Liver (tissue), 9 donors: ENCODE measurements around the gene UCN2. TPM values are rescaled to one million over a fixed set of nuclear protein-coding genes. Genes with fewer than 3 reads are reported as not detected.

ENCODE experiments used
- DNase-seq: peaks from one replicate; pipeline ENCODE4 v3.0.0-alpha.2; 2017; ENCODE audit warnings: low spot score
- H3K27ac ChIP-seq, 2 donors: one replicate each; pipeline ENCODE4 v1.7.0; 2013; ENCODE audit warnings: inconsistent platforms in 2 of 2, low read length in 2 of 2, control low read depth in 1 of 2, low read depth in 1 of 2, mild to moderate bottlenecking in 1 of 2
- H3K27me3 ChIP-seq, 4 donors: one replicate each; pipeline versions ENCODE4 v1.6.1 to v1.7.0; 2013; ENCODE audit warnings: low read length in 3 of 4, inconsistent platforms in 1 of 4, mild to moderate bottlenecking in 1 of 4, moderate library complexity in 1 of 4; ENCODE audit not compliant: control insufficient read depth in 4 of 4, insufficient read depth in 4 of 4
- H3K36me3 ChIP-seq, 4 donors: one replicate each; pipeline versions ENCODE4 v1.6.1 to v1.7.0; 2013; ENCODE audit warnings: low read length in 3 of 4, mild to moderate bottlenecking in 3 of 4, low read depth in 1 of 4, moderate library complexity in 1 of 4; ENCODE audit not compliant: control insufficient read depth in 4 of 4, insufficient read depth in 3 of 4
- H3K4me1 ChIP-seq, 4 donors: one replicate each; pipeline versions ENCODE4 v1.6.1 to v1.7.0; 2013; ENCODE audit warnings: low read length in 3 of 4, mild to moderate bottlenecking in 3 of 4, moderate library complexity in 1 of 4; ENCODE audit not compliant: control insufficient read depth in 4 of 4, insufficient read depth in 4 of 4
- H3K4me3 ChIP-seq, 3 donors: one replicate each; pipeline versions ENCODE4 v1.6.1 to v1.7.0; 2013; ENCODE audit warnings: low read length in 3 of 3, control low read depth in 1 of 3, low read depth in 1 of 3, mild to moderate bottlenecking in 1 of 3
- H3K9ac ChIP-seq, 2 donors: one replicate each; pipeline ENCODE4 v1.7.0; 2013; ENCODE audit warnings: low read length in 2 of 2, mild to moderate bottlenecking in 2 of 2, moderate library complexity in 2 of 2, control low read depth in 1 of 2, low read depth in 1 of 2
- H3K9me3 ChIP-seq, 4 donors: one replicate each; pipeline versions ENCODE4 v1.6.1 to v1.7.0; 2013; ENCODE audit warnings: low read length in 3 of 4; ENCODE audit not compliant: control insufficient read depth in 4 of 4
- CTCF ChIP-seq: fragments of 150-350 bp; IDR thresholded peaks from 2 replicates; pipeline ENCODE4 v1.5.1; 2017; ENCODE audit warnings: improper control_type of control experiment, low read depth, low read length; ENCODE audit not compliant: missing input control
- EGR1 ChIP-seq, 2 donors: IDR thresholded peaks; 2 replicates each; pipeline ENCODE4 v1.6.1; 2016 to 2018; ENCODE audit warnings: antibody characterized with exemption in 2 of 2, low read depth in 2 of 2
- FOXA1 ChIP-seq: IDR thresholded peaks from 2 replicates; pipeline ENCODE4 v1.6.1; 2016; ENCODE audit warnings: antibody characterized with exemption
- FOXA2 ChIP-seq: IDR thresholded peaks from 2 replicates; pipeline ENCODE4 v1.6.1; 2016; ENCODE audit warnings: antibody characterized with exemption
- GABPA ChIP-seq, 2 donors: IDR thresholded peaks in 1 of 2; conservative IDR thresholded peaks in 1 of 2; 2 replicates each; pipeline ENCODE4 v1.6.1; 2016; ENCODE audit warnings: antibody characterized with exemption in 2 of 2, mild to moderate bottlenecking in 1 of 2, moderate library complexity in 1 of 2
- HNF4A ChIP-seq, 2 donors: conservative IDR thresholded peaks; 2 replicates each; pipeline ENCODE4 v1.6.1; 2016; ENCODE audit warnings: antibody characterized with exemption in 2 of 2, mild to moderate bottlenecking in 2 of 2
- HNF4G ChIP-seq: IDR thresholded peaks from 2 replicates; pipeline ENCODE4 v1.6.1; 2016; ENCODE audit warnings: antibody characterized with exemption
- JUND ChIP-seq, 2 donors: IDR thresholded peaks; 2 replicates each; pipeline ENCODE4 v1.6.1; 2016; ENCODE audit warnings: antibody characterized with exemption in 2 of 2
- MAX ChIP-seq: IDR thresholded peaks from 2 replicates; pipeline ENCODE4 v1.6.1; 2016; ENCODE audit warnings: antibody characterized with exemption
- NR2F2 ChIP-seq: IDR thresholded peaks from 2 replicates; pipeline ENCODE4 v1.6.1; 2016; ENCODE audit warnings: antibody characterized with exemption
- RAD21 ChIP-seq, 2 donors: IDR thresholded peaks; 2 replicates each; pipeline ENCODE4 v1.6.1; 2016; ENCODE audit warnings: antibody characterized with exemption in 2 of 2, mild to moderate bottlenecking in 2 of 2
- RXRA ChIP-seq, 2 donors: IDR thresholded peaks; 2 replicates each; pipeline ENCODE4 v1.6.1; 2017 to 2018; ENCODE audit warnings: antibody characterized with exemption in 2 of 2, mild to moderate bottlenecking in 1 of 2
- SP1 ChIP-seq: IDR thresholded peaks from 2 replicates; pipeline ENCODE4 v1.6.1; 2018; ENCODE audit warnings: antibody characterized with exemption, mild to moderate bottlenecking
- TAF1 ChIP-seq: conservative IDR thresholded peaks from 2 replicates; pipeline ENCODE4 v1.6.1; 2016; ENCODE audit warnings: antibody characterized with exemption, mild to moderate bottlenecking
- YY1 ChIP-seq: IDR thresholded peaks from 2 replicates; pipeline ENCODE4 v1.6.1; 2016; ENCODE audit warnings: antibody characterized with exemption, mild to moderate bottlenecking
- WGBS: extraction: QIAGEN DNeasy Blood & Tissue Kit; methylation state at CpG from one replicate; pipeline ENCODE4 v1.1.7; 2013; 5-methylcytosine and 5-hydroxymethylcytosine counted together
- polyA plus RNA-seq, 2 donors: library from polyadenylated mRNA; stranded (reverse) in 1 of 2; unstranded in 1 of 2; fragments of 200-250 nt in 1 of 2; fragments of >200 nt in 1 of 2; fragmentation: Nextera tagmentation in 1 of 2; extraction: Ambion mirVana in 1 of 2; gene quantifications; one replicate each; pipeline versions ENCODE4 v1.2.1 to v1.2.3, GENCODE V29; 2013 to 2015
- total RNA-seq, 2 donors: library from RNA; depleted of rRNA; stranded (reverse); fragments of >200 nt; gene quantifications; one replicate each; pipeline ENCODE4 v1.2.3, GENCODE V29; 2014
- TF ChIP-seq, protein P1 (sequence below): IDR thresholded peaks from 2 replicates; pipeline ENCODE4 v1.6.1; 2016; ENCODE audit warnings: antibody characterized with exemption
- TF ChIP-seq, protein P2 (sequence below): IDR thresholded peaks from 2 replicates; pipeline ENCODE4 v1.6.1; 2016; ENCODE audit warnings: antibody characterized with exemption, mild to moderate bottlenecking
- TF ChIP-seq, protein P3 (sequence below): IDR thresholded peaks from 2 replicates; pipeline ENCODE4 v1.6.1; 2016; ENCODE audit warnings: antibody characterized with exemption
- donor health status: healthy.
- donor health status: healthy.
- donor health status: healthy.
- donor health status: healthy.
- donor health status: healthy.

UCN2 gene
- total and polyA plus RNA-seq, 4 donors = 0.08 TPM; not detected in 3

DNA sequence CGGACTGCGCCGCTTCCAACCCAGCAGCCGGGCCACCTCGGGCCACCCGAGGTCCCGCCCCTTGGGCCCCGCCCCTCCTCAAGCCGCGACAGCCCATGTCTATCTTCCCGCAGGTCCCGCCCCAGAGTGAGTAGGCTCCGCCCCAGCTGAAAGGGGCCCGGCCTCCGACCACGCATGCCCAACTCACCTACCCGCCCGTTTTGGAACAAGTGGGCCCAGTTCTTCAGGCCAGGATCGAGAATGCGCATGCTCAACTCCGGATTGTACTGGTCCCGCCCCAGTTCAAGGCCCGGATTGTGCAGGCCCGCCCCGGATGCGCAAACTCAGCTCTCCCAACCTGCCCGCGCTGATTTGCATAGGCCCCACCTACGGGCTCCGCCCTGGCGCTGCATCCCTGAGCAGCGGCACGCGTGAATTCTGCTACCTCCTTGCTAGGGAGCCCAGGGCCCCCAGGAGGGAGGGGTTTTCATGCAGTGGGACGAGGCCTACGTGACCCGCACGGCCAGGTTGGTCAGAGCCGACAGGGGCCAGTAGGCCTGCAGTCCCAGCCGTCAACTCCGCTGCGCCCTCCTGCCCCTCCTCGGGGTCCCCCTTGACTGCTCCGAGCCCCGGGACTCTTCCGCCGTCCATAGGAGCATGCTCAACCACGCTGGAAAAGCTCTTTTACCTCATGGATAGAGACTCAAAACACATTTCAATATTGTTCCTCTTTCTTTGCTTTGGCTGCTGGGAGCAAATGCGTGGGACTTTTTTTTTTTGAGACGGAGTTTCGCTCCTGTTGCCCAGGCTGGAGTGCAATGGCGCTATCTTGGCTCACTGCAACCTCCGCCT is 6.6 kb downstream of the UCN2 start, which contains the start of gene PFKFB4:
TSS of gene PFKFB4 (minus strand) at position 8 of the 831 bp plus-strand sequence. CDS start 26 bp downstream, outside the sequence.
- H3K36me3 ChIP-seq = no peaks in the 10 kb centered on the region
- H3K9ac ChIP-seq = no peak within 1 kb of the TSS
- under 1% methylated on average over 53 of the region's 53 CpGs for WGBS
- peak; percentile 100 for DNase-seq
- peak within 1 kb of the TSS; percentile 22 to 53 for H3K27ac ChIP-seq
- no peaks in the 10 kb centered on the region for H3K9me3 ChIP-seq
- peaks cover 6 to 33% (median 14%) of the 10 kb centered on the region in 4 donors for H3K4me1 ChIP-seq
- peak within 1 kb of the TSS; percentile 28 to 70 (median 57) for H3K4me3 ChIP-seq
- no peaks in the 10 kb centered on the region for H3K27me3 ChIP-seq
- TF ChIP-seq RXRA (IDR thresholded peaks at IDR 0.05) (peak; percentile 58 to 67), NR2F2 (no peak), FOXA1 (peak; percentile 9), YY1 (peak; percentile 71), FOXA2 (no peak), JUND (IDR thresholded peaks at IDR 0.05) (no peak), TAF1 (no peak), GABPA (IDR thresholded peaks at IDR 0.05 in 1 of 2, conservative IDR thresholded peaks at IDR 0.05 in 1 of 2) (peak in 1 of 2 donors; percentile 71), HNF4A (conservative IDR thresholded peaks at IDR 0.05) (peak in 1 of 2 donors; percentile 51), RAD21 (IDR thresholded peaks at IDR 0.05) (no peak), EGR1 (IDR thresholded peaks at IDR 0.05; ENCODE audit: low read depth in 2 of 2) (no peak), SP1 (peak; percentile 81), HNF4G (no peak), MAX (no peak), CTCF (no peak)
- TF ChIP-seq, protein P1, sequence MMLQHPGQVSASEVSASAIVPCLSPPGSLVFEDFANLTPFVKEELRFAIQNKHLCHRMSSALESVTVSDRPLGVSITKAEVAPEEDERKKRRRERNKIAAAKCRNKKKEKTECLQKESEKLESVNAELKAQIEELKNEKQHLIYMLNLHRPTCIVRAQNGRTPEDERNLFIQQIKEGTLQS = no peak
- TF ChIP-seq, protein P2, sequence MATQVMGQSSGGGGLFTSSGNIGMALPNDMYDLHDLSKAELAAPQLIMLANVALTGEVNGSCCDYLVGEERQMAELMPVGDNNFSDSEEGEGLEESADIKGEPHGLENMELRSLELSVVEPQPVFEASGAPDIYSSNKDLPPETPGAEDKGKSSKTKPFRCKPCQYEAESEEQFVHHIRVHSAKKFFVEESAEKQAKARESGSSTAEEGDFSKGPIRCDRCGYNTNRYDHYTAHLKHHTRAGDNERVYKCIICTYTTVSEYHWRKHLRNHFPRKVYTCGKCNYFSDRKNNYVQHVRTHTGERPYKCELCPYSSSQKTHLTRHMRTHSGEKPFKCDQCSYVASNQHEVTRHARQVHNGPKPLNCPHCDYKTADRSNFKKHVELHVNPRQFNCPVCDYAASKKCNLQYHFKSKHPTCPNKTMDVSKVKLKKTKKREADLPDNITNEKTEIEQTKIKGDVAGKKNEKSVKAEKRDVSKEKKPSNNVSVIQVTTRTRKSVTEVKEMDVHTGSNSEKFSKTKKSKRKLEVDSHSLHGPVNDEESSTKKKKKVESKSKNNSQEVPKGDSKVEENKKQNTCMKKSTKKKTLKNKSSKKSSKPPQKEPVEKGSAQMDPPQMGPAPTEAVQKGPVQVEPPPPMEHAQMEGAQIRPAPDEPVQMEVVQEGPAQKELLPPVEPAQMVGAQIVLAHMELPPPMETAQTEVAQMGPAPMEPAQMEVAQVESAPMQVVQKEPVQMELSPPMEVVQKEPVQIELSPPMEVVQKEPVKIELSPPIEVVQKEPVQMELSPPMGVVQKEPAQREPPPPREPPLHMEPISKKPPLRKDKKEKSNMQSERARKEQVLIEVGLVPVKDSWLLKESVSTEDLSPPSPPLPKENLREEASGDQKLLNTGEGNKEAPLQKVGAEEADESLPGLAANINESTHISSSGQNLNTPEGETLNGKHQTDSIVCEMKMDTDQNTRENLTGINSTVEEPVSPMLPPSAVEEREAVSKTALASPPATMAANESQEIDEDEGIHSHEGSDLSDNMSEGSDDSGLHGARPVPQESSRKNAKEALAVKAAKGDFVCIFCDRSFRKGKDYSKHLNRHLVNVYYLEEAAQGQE = peak; percentile 38
- TF ChIP-seq, protein P3, sequence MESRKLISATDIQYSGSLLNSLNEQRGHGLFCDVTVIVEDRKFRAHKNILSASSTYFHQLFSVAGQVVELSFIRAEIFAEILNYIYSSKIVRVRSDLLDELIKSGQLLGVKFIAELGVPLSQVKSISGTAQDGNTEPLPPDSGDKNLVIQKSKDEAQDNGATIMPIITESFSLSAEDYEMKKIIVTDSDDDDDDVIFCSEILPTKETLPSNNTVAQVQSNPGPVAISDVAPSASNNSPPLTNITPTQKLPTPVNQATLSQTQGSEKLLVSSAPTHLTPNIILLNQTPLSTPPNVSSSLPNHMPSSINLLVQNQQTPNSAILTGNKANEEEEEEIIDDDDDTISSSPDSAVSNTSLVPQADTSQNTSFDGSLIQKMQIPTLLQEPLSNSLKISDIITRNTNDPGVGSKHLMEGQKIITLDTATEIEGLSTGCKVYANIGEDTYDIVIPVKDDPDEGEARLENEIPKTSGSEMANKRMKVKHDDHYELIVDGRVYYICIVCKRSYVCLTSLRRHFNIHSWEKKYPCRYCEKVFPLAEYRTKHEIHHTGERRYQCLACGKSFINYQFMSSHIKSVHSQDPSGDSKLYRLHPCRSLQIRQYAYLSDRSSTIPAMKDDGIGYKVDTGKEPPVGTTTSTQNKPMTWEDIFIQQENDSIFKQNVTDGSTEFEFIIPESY = no peak
